Esophagus muscularis mucosa (tissue), 4 donors: ENCODE measurements around the gene CNN3.

ENCODE experiments used
- CTCF ChIP-seq, 3 experiments: fragments of 200-600 bp in 2 of 3; fragments of 450-650 bp in 1 of 3; sonication (generic) in 2 of 3; IDR thresholded peaks; one replicate each; pipeline ENCODE4 v1.5.1; 2017 to 2019; ENCODE audit warnings: antibody characterized with exemption in 3 of 3, mild to moderate bottlenecking in 2 of 3, moderate library complexity in 1 of 3
- EP300 ChIP-seq: sonication (generic); formaldehyde crosslinking; IDR thresholded peaks from one replicate; pipeline ENCODE4 v1.6.1; 2017; ENCODE audit warnings: antibody characterized with exemption
- POLR2A ChIP-seq: fragments of 450-650 bp; IDR thresholded peaks from one replicate; pipeline ENCODE4 v1.6.1; 2017; ENCODE audit warnings: antibody characterized with exemption, moderate library complexity, mild to moderate bottlenecking, low read depth

GRCh38 chr1:94961582-94961981 lies 34.7 kb upstream of the CNN3 start:
- TF ChIP-seq EP300, result no peak
- TF ChIP-seq CTCF (IDR thresholded peaks at IDR 0.05), result no peak
- no peak for TF ChIP-seq POLR2A
